ENCODE results near the gene SHROOM3.

DNA sequence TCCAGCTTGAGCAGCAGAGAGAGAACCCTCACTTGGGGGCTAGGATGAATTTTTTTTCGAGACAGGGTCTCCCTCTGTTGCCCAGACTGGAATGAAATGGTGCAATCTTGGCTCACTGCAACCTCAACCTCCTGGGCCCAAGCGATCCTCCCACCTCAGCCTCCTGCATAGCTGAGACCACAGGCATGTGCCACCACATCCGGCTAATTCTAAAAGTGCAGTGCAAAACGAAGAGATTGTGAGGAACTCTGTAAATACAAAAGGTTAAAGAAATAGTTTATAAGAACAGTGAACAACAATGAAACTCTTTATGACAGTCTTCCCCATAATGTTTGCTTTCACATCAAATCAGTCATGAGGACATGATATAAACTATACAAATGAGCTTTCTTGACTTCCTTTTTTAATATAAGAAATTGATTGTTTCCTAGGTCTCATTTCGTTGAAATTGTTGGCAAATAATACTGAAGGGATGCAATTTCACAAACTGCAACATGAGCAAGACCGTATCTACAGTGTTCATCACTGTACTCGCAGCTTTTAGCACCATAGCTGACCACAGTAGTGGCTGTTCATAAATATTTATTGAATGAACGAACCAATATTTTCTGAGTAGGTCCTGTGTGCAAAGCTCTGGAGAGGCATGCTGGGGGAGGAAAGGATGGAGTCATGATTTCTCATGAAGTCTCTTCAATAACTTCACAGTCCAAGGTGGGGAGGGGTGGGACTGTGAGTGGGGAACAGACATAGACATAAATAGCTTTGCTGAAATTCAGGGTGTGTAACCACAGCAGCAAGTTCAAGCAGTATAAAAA lies 116.1 kb downstream of the SHROOM3 start:
- TF ChIP-seq EZH2 (IDR thresholded peaks at IDR 0.05; ENCODE audit: borderline replicate concordance, low read length), result no peak
- TF ChIP-seq CTCF (conservative IDR thresholded peaks at IDR 0.05 in 1 of 2, IDR thresholded peaks at IDR 0.05 in 1 of 2; ENCODE audit: extremely low read depth in 1 of 2, insufficient read depth in 1 of 2, low read depth in 1 of 2, low read length in 2 of 2), result no peak

All from mammary epithelial cell (primary cell).